Measurements from ENCODE around the gene USP49.

USP49 gene

GRCh38 chr6:41785254-41785653 lies 109.9 kb downstream of the USP49 start:
- H2AFZ ChIP-seq (ENCODE audit: low read depth, low read length, severe bottlenecking), result no peak overlapping the region
- no peaks in the 10 kb centered on the region for H3K27me3 ChIP-seq (ENCODE audit: low read length)
- TF ChIP-seq EZH2phosphoT487 (conservative IDR thresholded peaks at IDR 0.05; ENCODE audit: low read length), result no peak
- TF ChIP-seq CTCF (IDR thresholded peaks at IDR 0.05; ENCODE audit: insufficient read depth, low read length, poor library complexity, severe bottlenecking), result no peak
- H3K9me3 ChIP-seq (ENCODE audit: insufficient read depth, low read length), result no peaks in the 10 kb centered on the region
- no peak overlapping the region for H3K4me3 ChIP-seq (ENCODE audit: insufficient read depth, low read length, poor library complexity, severe bottlenecking)
- H3K9ac ChIP-seq (ENCODE audit: low read length), result no peak overlapping the region
- H3K79me2 ChIP-seq (ENCODE audit: insufficient read depth, low read length), result peaks cover 17% of the 10 kb centered on the region
- peaks cover 10% of the 10 kb centered on the region for H3K36me3 ChIP-seq (ENCODE audit: low read length)
- peaks cover 19% of the 10 kb centered on the region for H3F3A ChIP-seq (ENCODE audit: insufficient read depth)
- no peaks in the 10 kb centered on the region for H4K20me1 ChIP-seq (ENCODE audit: low read depth, low read length)
- no peak overlapping the region for H3K4me2 ChIP-seq (ENCODE audit: low read depth, low read length, poor library complexity, severe bottlenecking)
- H3K9me2 ChIP-seq (replicated peaks; ENCODE audit: insufficient read depth, low read length), result no peaks in the 10 kb centered on the region
- H3K27ac ChIP-seq (ENCODE audit: low read depth, low read length), result no peak overlapping the region

DNA sequence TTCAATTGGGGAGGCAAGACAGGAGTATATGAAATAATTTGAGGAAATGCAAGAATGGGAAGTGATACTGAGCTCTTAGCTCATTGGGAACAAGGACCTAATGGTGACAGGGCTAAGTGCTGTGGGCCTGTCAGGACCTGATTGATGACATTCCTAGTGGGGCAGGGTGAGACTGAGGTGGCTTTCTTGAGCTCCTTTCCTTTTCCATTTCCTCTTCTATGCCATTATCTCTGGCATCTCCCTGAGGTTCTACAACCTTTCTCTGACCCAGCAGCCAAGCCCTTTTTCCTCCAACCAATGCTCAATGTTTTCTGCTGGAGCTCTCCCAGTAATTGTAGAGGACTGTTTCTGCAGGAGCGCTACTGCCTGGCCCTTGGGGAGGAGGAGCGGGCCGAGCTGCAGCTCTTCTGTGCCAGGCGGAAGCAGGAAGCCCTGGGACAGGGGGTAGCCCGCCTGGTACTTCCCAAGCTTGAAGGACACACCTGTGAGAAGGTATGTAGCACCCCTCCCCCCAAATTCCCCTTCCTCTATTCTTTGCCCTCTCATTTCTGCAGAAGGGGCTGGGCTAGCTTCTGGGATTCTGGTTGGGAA lies 110.5 kb downstream of the USP49 start:
- no peak overlapping the region for H3K9ac ChIP-seq (ENCODE audit: low read length)
- no peak overlapping the region for H3K4me2 ChIP-seq (ENCODE audit: low read depth, low read length, poor library complexity, severe bottlenecking)

DNA sequence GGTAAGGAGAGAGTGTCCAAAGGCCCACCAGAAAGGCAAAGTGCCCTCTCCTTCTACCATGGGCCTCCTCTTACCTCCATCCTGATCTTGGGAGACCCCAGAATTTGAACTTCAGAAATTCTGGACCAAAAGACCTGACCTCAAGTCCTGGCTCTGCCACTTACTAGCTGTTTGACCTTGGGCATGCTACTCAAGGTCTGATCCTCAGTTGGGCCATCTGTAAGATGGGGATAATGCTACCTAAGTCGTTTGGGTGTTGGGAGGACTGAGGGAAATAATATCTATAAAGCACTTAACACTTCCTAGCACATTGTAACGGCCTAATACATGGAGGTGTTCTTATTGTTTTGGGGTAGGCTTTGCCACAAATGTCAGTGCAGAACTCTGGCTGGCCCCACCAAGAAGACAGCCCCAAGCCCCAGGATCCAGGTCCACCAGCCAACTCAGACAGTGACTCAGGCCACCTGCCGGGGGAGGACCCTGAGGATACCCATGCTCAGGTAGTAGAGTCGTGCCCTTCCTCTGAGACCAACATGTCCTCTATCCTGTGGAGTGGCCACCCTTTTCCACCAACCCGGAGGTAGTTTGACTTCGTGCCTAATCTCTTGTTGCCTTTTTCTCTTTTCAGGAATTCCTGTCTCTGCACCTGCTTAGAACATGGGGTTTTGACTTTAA lies 111.9 kb downstream of the USP49 start:
- Histone ChIP-seq H4K20me1 (ENCODE audit: low read depth, low read length) (no peaks in the 10 kb centered on the region), H3K9me3 (ENCODE audit: insufficient read depth, low read length) (no peaks in the 10 kb centered on the region), H3F3A (ENCODE audit: insufficient read depth) (peaks cover 17% of the 10 kb centered on the region), H3K36me3 (ENCODE audit: low read length) (no peaks in the 10 kb centered on the region), H3K4me3 (ENCODE audit: insufficient read depth, low read length, poor library complexity, severe bottlenecking) (no peak overlapping the region), H2AFZ (ENCODE audit: low read depth, low read length, severe bottlenecking) (no peak overlapping the region), H3K9me2 (replicated peaks; ENCODE audit: insufficient read depth, low read length) (no peaks in the 10 kb centered on the region), H3K27ac (ENCODE audit: low read depth, low read length) (no peak overlapping the region), H3K27me3 (ENCODE audit: low read length) (no peaks in the 10 kb centered on the region), H3K4me2 (ENCODE audit: low read depth, low read length, poor library complexity, severe bottlenecking) (no peak overlapping the region), H3K79me2 (ENCODE audit: insufficient read depth, low read length) (peaks cover 6% of the 10 kb centered on the region), H3K9ac (ENCODE audit: low read length) (no peak overlapping the region)
- TF ChIP-seq CTCF (IDR thresholded peaks at IDR 0.05; ENCODE audit: insufficient read depth, low read length, poor library complexity, severe bottlenecking) (no peak), EZH2phosphoT487 (conservative IDR thresholded peaks at IDR 0.05; ENCODE audit: low read length) (no peak)

More for the DNA sequence above, 110.5 kb downstream of the USP49 start:
- no peak overlapping the region for H3K27ac ChIP-seq (ENCODE audit: low read depth, low read length)
- peaks cover 16% of the 10 kb centered on the region for H3K79me2 ChIP-seq (ENCODE audit: insufficient read depth, low read length)
- no peaks in the 10 kb centered on the region for H3K9me2 ChIP-seq (replicated peaks; ENCODE audit: insufficient read depth, low read length)
- H2AFZ ChIP-seq (ENCODE audit: low read depth, low read length, severe bottlenecking), result no peak overlapping the region
- H3F3A ChIP-seq (ENCODE audit: insufficient read depth), result peaks cover 13% of the 10 kb centered on the region
- no peaks in the 10 kb centered on the region for H4K20me1 ChIP-seq (ENCODE audit: low read depth, low read length)
- no peak overlapping the region for H3K4me3 ChIP-seq (ENCODE audit: insufficient read depth, low read length, poor library complexity, severe bottlenecking)
- H3K36me3 ChIP-seq (ENCODE audit: low read length), result peaks cover 4% of the 10 kb centered on the region
- TF ChIP-seq CTCF (IDR thresholded peaks at IDR 0.05; ENCODE audit: insufficient read depth, low read length, poor library complexity, severe bottlenecking), result no peak
- TF ChIP-seq EZH2phosphoT487 (conservative IDR thresholded peaks at IDR 0.05; ENCODE audit: low read length), result no peak
- H3K27me3 ChIP-seq (ENCODE audit: low read length), result no peaks in the 10 kb centered on the region
- no peaks in the 10 kb centered on the region for H3K9me3 ChIP-seq (ENCODE audit: insufficient read depth, low read length)

Data from SU-DHL-6 (cell line).